Mucosa of rectum (tissue), 2 donors: Measurements from ENCODE around the gene PHF13.

ENCODE experiments used
- H3K27ac ChIP-seq, 2 donors: one replicate each; pipeline ENCODE4 v1.7.0; 2013; ENCODE audit warnings: inconsistent platforms in 2 of 2, low read depth in 2 of 2, low read length in 2 of 2
- H3K27me3 ChIP-seq, 2 donors: one replicate each; pipeline ENCODE4 v1.7.0; 2013; ENCODE audit warnings: low read length in 2 of 2; ENCODE audit not compliant: control insufficient read depth in 2 of 2, insufficient read depth in 2 of 2
- H3K36me3 ChIP-seq, 2 donors: one replicate each; pipeline ENCODE4 v1.7.0; 2013; ENCODE audit warnings: low read length in 2 of 2; ENCODE audit not compliant: control insufficient read depth in 2 of 2, insufficient read depth in 2 of 2
- H3K4me1 ChIP-seq, 2 donors: one replicate each; pipeline ENCODE4 v1.7.0; 2013; ENCODE audit warnings: low read length in 2 of 2, mild to moderate bottlenecking in 1 of 2; ENCODE audit not compliant: control insufficient read depth in 2 of 2, insufficient read depth in 2 of 2
- H3K4me3 ChIP-seq, 2 donors: one replicate each; pipeline ENCODE4 v1.7.0; 2013; ENCODE audit warnings: low read length in 2 of 2
- H3K9ac ChIP-seq, 2 donors: one replicate each; pipeline ENCODE4 v1.7.0; 2013; ENCODE audit warnings: low read length in 2 of 2, low read depth in 1 of 2, mild to moderate bottlenecking in 1 of 2
- H3K9me3 ChIP-seq, 2 donors: one replicate each; pipeline ENCODE4 v1.7.0; 2013; ENCODE audit warnings: low read length in 2 of 2; ENCODE audit not compliant: control insufficient read depth in 2 of 2
- donor health status: healthy.
- donor health status: Normal muscosa, but diverticular disease.

PHF13 gene

GRCh38 chr1:6613361-6614018 is at the start of gene PHF13:
TSS of gene PHF13 (plus strand) at chr1:6613731. CDS start at chr1:6614067, 336 bp downstream.
- Histone ChIP-seq H3K27me3 (no peaks in the 10 kb centered on the region), H3K27ac (peak within 1 kb of the TSS; percentile 90 to 92), H3K4me3 (peak within 1 kb of the TSS; percentile 87 to 96), H3K4me1 (peaks cover 0 to 11% of the 10 kb centered on the region in 2 donors), H3K36me3 (peaks cover 2 to 4% of the 10 kb centered on the region in 2 donors), H3K9me3 (no peaks in the 10 kb centered on the region), H3K9ac (peak within 1 kb of the TSS; percentile 82 to 88)

GRCh38 chr1:6569033-6569432 is 44.5 kb upstream of the PHF13 start:
- no peak overlapping the region for H3K4me3 ChIP-seq
- no peak overlapping the region for H3K9ac ChIP-seq
- H3K27me3 ChIP-seq = peaks cover 0 to 4% of the 10 kb centered on the region in 2 donors
- H3K9me3 ChIP-seq = no peaks in the 10 kb centered on the region
- H3K27ac ChIP-seq = no peak overlapping the region
- no peaks in the 10 kb centered on the region for H3K36me3 ChIP-seq
- no peaks in the 10 kb centered on the region for H3K4me1 ChIP-seq

GRCh38 chr1:6570100-6570499 is 43.4 kb upstream of the PHF13 start:
- Histone ChIP-seq H3K9me3 (no peaks in the 10 kb centered on the region), H3K4me3 (no peak overlapping the region), H3K36me3 (no peaks in the 10 kb centered on the region), H3K9ac (no peak overlapping the region), H3K27ac (no peak overlapping the region), H3K4me1 (no peaks in the 10 kb centered on the region), H3K27me3 (peaks cover 0 to 4% of the 10 kb centered on the region in 2 donors)

GRCh38 chr1:6570987-6571386 is 42.5 kb upstream of the PHF13 start:
- no peak overlapping the region for H3K4me3 ChIP-seq
- H3K4me1 ChIP-seq = no peaks in the 10 kb centered on the region
- no peaks in the 10 kb centered on the region for H3K9me3 ChIP-seq

GRCh38 chr1:6572653-6573383 is 40.7 kb upstream of the PHF13 start:
- Histone ChIP-seq H3K9me3 (no peaks in the 10 kb centered on the region), H3K27ac (no peak overlapping the region), H3K4me3 (no peak overlapping the region), H3K9ac (no peak overlapping the region), H3K36me3 (no peaks in the 10 kb centered on the region), H3K4me1 (no peaks in the 10 kb centered on the region), H3K27me3 (no peaks in the 10 kb centered on the region)

More at GRCh38 chr1:6570987-6571386, 42.5 kb upstream of the PHF13 start:
- Histone ChIP-seq H3K36me3 (no peaks in the 10 kb centered on the region), H3K27ac (no peak overlapping the region), H3K9ac (no peak overlapping the region), H3K27me3 (peaks cover 0 to under 1% of the 10 kb centered on the region in 2 donors)

- Histone ChIP-seq H3K9me3 (no peaks in the 10 kb centered on the region), H3K4me1 (peaks cover under 1 to 2% of the 10 kb centered on the region in 2 donors), H3K9ac (no peak overlapping the region), H3K36me3 (no peaks in the 10 kb centered on the region), H3K27ac (no peak overlapping the region), H3K27me3 (no peaks in the 10 kb centered on the region), H3K4me3 (no peak overlapping the region)
These were observed 39.4 kb upstream of the PHF13 start for GRCh38 chr1:6574025-6574620.

- Histone ChIP-seq H3K27me3 (no peaks in the 10 kb centered on the region), H3K36me3 (no peaks in the 10 kb centered on the region), H3K4me1 (peaks cover 6% of the 10 kb centered on the region in 2 donors), H3K4me3 (no peak overlapping the region), H3K9ac (no peak overlapping the region), H3K27ac (no peak overlapping the region), H3K9me3 (no peaks in the 10 kb centered on the region)
These were observed 38.7 kb upstream of the PHF13 start for GRCh38 chr1:6574818-6575217.

- Histone ChIP-seq H3K4me3 (no peak overlapping the region), H3K36me3 (no peaks in the 10 kb centered on the region), H3K27ac (no peak overlapping the region), H3K4me1 (peaks cover 30 to 32% of the 10 kb centered on the region in 2 donors), H3K9ac (no peak overlapping the region), H3K9me3 (no peaks in the 10 kb centered on the region), H3K27me3 (no peaks in the 10 kb centered on the region)
These were observed 35.6 kb upstream of the PHF13 start for GRCh38 chr1:6577831-6578525.

- peak overlapping the region; percentile 80 to 95 for H3K4me3 ChIP-seq
- peaks cover 30 to 32% of the 10 kb centered on the region in 2 donors for H3K4me1 ChIP-seq
- H3K27me3 ChIP-seq = no peaks in the 10 kb centered on the region
These were observed 34.7 kb upstream of the PHF13 start for GRCh38 chr1:6578624-6579373.

More at GRCh38 chr1:6578624-6579373, 34.7 kb upstream of the PHF13 start:
- H3K9me3 ChIP-seq = no peaks in the 10 kb centered on the region
- peak overlapping the region; percentile 82 to 94 for H3K27ac ChIP-seq
- H3K9ac ChIP-seq = peak overlapping the region; percentile 79 to 97
- H3K36me3 ChIP-seq = no peaks in the 10 kb centered on the region
